IPS-18c (cell line): ENCODE data around the gene SGIP1.

Experiments used
- H3K4me3 ChIP-seq: 2 replicates; pipeline ENCODE4 v1.7.0; 2013; ENCODE audit warnings: low read depth, mild to moderate bottlenecking, low read length, moderate library complexity; ENCODE audit not compliant: insufficient read depth
- H3K9me3 ChIP-seq: one replicate; pipeline ENCODE4 v1.6.1; 2013; ENCODE audit warnings: mild to moderate bottlenecking, low read length, moderate library complexity; ENCODE audit not compliant: control insufficient read depth, insufficient read depth

The SGIP1 gene

GRCh38 chr1:66533804-66534740, at the start of gene SGIP1:
Gene SGIP1, plus strand, starts transcription at chr1:66534153. Its CDS starts 206 bp downstream, at chr1:66534359.
- no peaks in the 10 kb centered on the region for H3K9me3 ChIP-seq
- H3K4me3 ChIP-seq: peak within 1 kb of the TSS; percentile 54

GRCh38 chr1:66489151-66489550, 44.8 kb upstream of the SGIP1 start:
- no peaks in the 10 kb centered on the region for H3K9me3 ChIP-seq

GRCh38 chr1:66489972-66490601, 43.9 kb upstream of the SGIP1 start:
- no peak overlapping the region for H3K4me3 ChIP-seq
- H3K9me3 ChIP-seq: no peaks in the 10 kb centered on the region

More at GRCh38 chr1:66489151-66489550, 44.8 kb upstream of the SGIP1 start:
- H3K4me3 ChIP-seq: no peak overlapping the region

- no peak overlapping the region for H3K4me3 ChIP-seq
Observed at GRCh38 chr1:66490816-66491215, 43.1 kb upstream of the SGIP1 start.

GRCh38 chr1:66492424-66492823, 41.5 kb upstream of the SGIP1 start:
- H3K4me3 ChIP-seq: no peak overlapping the region

More at GRCh38 chr1:66490816-66491215, 43.1 kb upstream of the SGIP1 start:
- H3K9me3 ChIP-seq: no peaks in the 10 kb centered on the region

GRCh38 chr1:66493731-66494130, 40.2 kb upstream of the SGIP1 start:
- Histone ChIP-seq H3K4me3 (no peak overlapping the region), H3K9me3 (no peaks in the 10 kb centered on the region)

More at GRCh38 chr1:66492424-66492823, 41.5 kb upstream of the SGIP1 start:
- no peaks in the 10 kb centered on the region for H3K9me3 ChIP-seq

- no peak overlapping the region for H3K4me3 ChIP-seq
- no peaks in the 10 kb centered on the region for H3K9me3 ChIP-seq
Observed at GRCh38 chr1:66494482-66494881, 39.5 kb upstream of the SGIP1 start.

GRCh38 chr1:66495495-66495894, 38.5 kb upstream of the SGIP1 start:
- no peaks in the 10 kb centered on the region for H3K9me3 ChIP-seq
- no peak overlapping the region for H3K4me3 ChIP-seq

GRCh38 chr1:66497910-66498309, 36.0 kb upstream of the SGIP1 start:
- H3K4me3 ChIP-seq: no peak overlapping the region

GRCh38 chr1:66500301-66500700, 33.7 kb upstream of the SGIP1 start:
- H3K9me3 ChIP-seq: no peaks in the 10 kb centered on the region
- H3K4me3 ChIP-seq: no peak overlapping the region

More at GRCh38 chr1:66497910-66498309, 36.0 kb upstream of the SGIP1 start:
- no peaks in the 10 kb centered on the region for H3K9me3 ChIP-seq

GRCh38 chr1:66502086-66502485, 31.9 kb upstream of the SGIP1 start:
- H3K4me3 ChIP-seq: no peak overlapping the region
- H3K9me3 ChIP-seq: no peaks in the 10 kb centered on the region

GRCh38 chr1:66503841-66504470, 30.0 kb upstream of the SGIP1 start:
- H3K9me3 ChIP-seq: no peaks in the 10 kb centered on the region
- no peak overlapping the region for H3K4me3 ChIP-seq

GRCh38 chr1:66505671-66506392, 28.1 kb upstream of the SGIP1 start:
- no peak overlapping the region for H3K4me3 ChIP-seq
- H3K9me3 ChIP-seq: no peaks in the 10 kb centered on the region

GRCh38 chr1:66506393-66506687, 27.6 kb upstream of the SGIP1 start:
- no peaks in the 10 kb centered on the region for H3K9me3 ChIP-seq
- no peak overlapping the region for H3K4me3 ChIP-seq

- Histone ChIP-seq H3K9me3 (no peaks in the 10 kb centered on the region), H3K4me3 (no peak overlapping the region)
Observed at GRCh38 chr1:66506991-66507390, 27.0 kb upstream of the SGIP1 start.

GRCh38 chr1:66510407-66510806, 23.5 kb upstream of the SGIP1 start:
- no peak overlapping the region for H3K4me3 ChIP-seq

GRCh38 chr1:66511118-66511517, 22.8 kb upstream of the SGIP1 start:
- Histone ChIP-seq H3K4me3 (no peak overlapping the region), H3K9me3 (no peaks in the 10 kb centered on the region)

More at GRCh38 chr1:66510407-66510806, 23.5 kb upstream of the SGIP1 start:
- H3K9me3 ChIP-seq: no peaks in the 10 kb centered on the region
